B cell (primary cell): ENCODE results near the gene TERB1. TPM values are rescaled to one million over a fixed set of nuclear protein-coding genes. Genes with fewer than 3 reads are reported as not detected.

Experiments
- ATAC-seq: fragments of 200-7000 bp; cut with Tn5 transposase; one replicate; pipeline ENCODE4 v1.10.0; 2021; ENCODE audit warnings: low read depth, mild to moderate bottlenecking, moderate number of reproducible peaks, moderate library complexity
- CTCF ChIA-PET: fragments of 350-600 bp; sonication (Branson Sonifier 250); formaldehyde crosslinking; loops from one replicate; lab custom pipeline; 2021; ENCODE audit warnings: antibody characterized with exemption, inconsistent platforms; lab: Charles Lee
- POLR2A ChIA-PET: fragments of 350-600 bp; sonication (Branson Sonifier 250); formaldehyde crosslinking; loops from one replicate; lab custom pipeline; 2021; ENCODE audit warnings: antibody characterized with exemption; lab: Charles Lee
- DNase-seq: peaks from one replicate; pipeline ENCODE4 v3.0.0; 2013
- H2AFZ ChIP-seq: 2 replicates; pipeline ENCODE4 v1.6.1; 2012; ENCODE audit warnings: mild to moderate bottlenecking, low read depth, low read length; ENCODE audit not compliant: insufficient read depth, poor library complexity, severe bottlenecking
- H3K27ac ChIP-seq, 2 donors: 1 replicate in 1 of 2; 2 replicates in 1 of 2; pipeline ENCODE4 v1.5.1; 2012 to 2013; ENCODE audit warnings: low read length in 2 of 2, mild to moderate bottlenecking in 2 of 2, moderate library complexity in 1 of 2
- H3K27me3 ChIP-seq, 4 experiments: fragments of 200-600 bp in 1 of 4; sonication (generic) in 1 of 4; replicated peaks in 1 of 4; 1 replicate in 2 of 4; 2 replicates in 2 of 4; pipeline versions ENCODE4 v1.6.1 to v1.7.0; 2013 to 2016; ENCODE audit warnings: low read length in 3 of 4, mild to moderate bottlenecking in 2 of 4, mixed read lengths in 1 of 4, moderate library complexity in 1 of 4; ENCODE audit not compliant: insufficient read depth in 4 of 4, control insufficient read depth in 3 of 4; ENCODE audit errors: control extremely low read depth in 1 of 4
- H3K36me3 ChIP-seq, 2 experiments: replicated peaks in 1 of 2; 1 replicate in 1 of 2; 2 replicates in 1 of 2; pipeline versions ENCODE4 v1.6.1 to v1.7.1; 2013; ENCODE audit warnings: low read length in 1 of 2; ENCODE audit not compliant: insufficient read depth in 2 of 2, control insufficient read depth in 1 of 2; ENCODE audit errors: control extremely low read depth in 1 of 2, extremely low read depth in 1 of 2
- H3K4me1 ChIP-seq, 2 donors: fragments of 200-600 bp in 1 of 2; sonication (generic) in 1 of 2; 1 replicate in 1 of 2; 2 replicates in 1 of 2; pipeline versions ENCODE4 v1.5.1 to v1.6.1; 2013 to 2017; ENCODE audit warnings: low read length in 2 of 2; ENCODE audit not compliant: control insufficient read depth in 2 of 2, insufficient read depth in 2 of 2
- H3K4me2 ChIP-seq: replicated peaks from 2 replicates; pipeline ENCODE3; 2012; ENCODE audit warnings: mild to moderate bottlenecking, low read depth, low read length; ENCODE audit not compliant: poor library complexity, severe bottlenecking
- H3K4me3 ChIP-seq, 5 experiments: fragments of 200-600 bp in 1 of 5; sonication (generic) in 1 of 5; 1 replicate in 3 of 5; 2 replicates in 2 of 5; pipeline versions ENCODE4 v1.5.1 to v1.7.0; 2011 to 2016; ENCODE audit warnings: low read length in 4 of 5, mild to moderate bottlenecking in 4 of 5, low read depth in 2 of 5, control low read depth in 1 of 5, moderate library complexity in 1 of 5; ENCODE audit not compliant: insufficient read depth in 1 of 5; ENCODE audit errors: control extremely low read depth in 1 of 5, extremely low read depth in 1 of 5
- H3K79me2 ChIP-seq: fragments of 200-600 bp; sonication (generic); one replicate; pipeline ENCODE4 v1.6.0; 2016; ENCODE audit warnings: low read length; ENCODE audit not compliant: control insufficient read depth, insufficient read depth
- H3K9ac ChIP-seq: fragments of 200-600 bp; sonication (generic); 2 replicates; pipeline ENCODE4 v1.6.1; 2017; ENCODE audit warnings: mild to moderate bottlenecking, low read length, moderate library complexity
- H3K9me3 ChIP-seq, 3 donors: one replicate each; pipeline versions ENCODE4 v1.6.1 to v1.7.1; 2013; ENCODE audit warnings: low read length in 2 of 3; ENCODE audit not compliant: control insufficient read depth in 2 of 3, insufficient read depth in 1 of 3; ENCODE audit errors: control extremely low read depth in 1 of 3
- H4K20me1 ChIP-seq: 2 replicates; pipeline ENCODE4 v1.6.0; 2012; ENCODE audit warnings: mild to moderate bottlenecking, low read length; ENCODE audit not compliant: insufficient read depth, control insufficient read depth, poor library complexity, severe bottlenecking
- H3K27ac Mint-ChIP-seq: one replicate; pipeline ENCODE4 v1.8.0; 2021; ENCODE audit warnings: mixed read lengths
- H3K27me3 Mint-ChIP-seq: one replicate; pipeline ENCODE4 v1.8.0; 2021; ENCODE audit warnings: mixed read lengths
- H3K4me1 Mint-ChIP-seq: one replicate; pipeline ENCODE4 v1.8.0; 2021; ENCODE audit warnings: mixed read lengths
- H3K4me3 Mint-ChIP-seq: one replicate; pipeline ENCODE4 v1.8.0; 2021; ENCODE audit warnings: mixed read lengths
- H3K9me3 Mint-ChIP-seq: one replicate; pipeline ENCODE4 v1.8.0; 2022; ENCODE audit warnings: mixed read lengths; ENCODE audit not compliant: insufficient read depth
- EZH2 ChIP-seq: IDR thresholded peaks from 2 replicates; pipeline ENCODE4 v1.6.1; 2012; ENCODE audit warnings: borderline replicate concordance, low read depth, mild to moderate bottlenecking, moderate library complexity, low read length; ENCODE audit not compliant: insufficient read depth, poor library complexity, severe bottlenecking
- WGBS: methylation state at CpG from one replicate; pipeline ENCODE4 v1.1.5; 2013; ENCODE audit warnings: missing lambda C conversion rate; ENCODE audit not compliant: insufficient coverage; 5-methylcytosine and 5-hydroxymethylcytosine counted together
- intact Hi-C: fragments of 100-400 bp; cut with micrococcal nuclease; formaldehyde crosslinking; loops from one replicate; pipeline ENCODE4 v1.10.0; 2022
- polyA plus RNA-seq: library from polyadenylated mRNA; depleted of rRNA; stranded (reverse); fragments of >200 nt; gene quantifications from 2 replicates; pipeline ENCODE4 v1.2.3, GENCODE V29; 2012
- total RNA-seq, 2 donors: library from RNA; stranded (reverse); fragments of 120-200 nt in 1 of 2; gene quantifications; 1 replicate in 1 of 2; 2 replicates in 1 of 2; pipeline versions ENCODE4 v1.2.3 to v1.2.4, GENCODE V29; 2013 to 2022
- TF ChIP-seq, protein P1 (sequence below): fragments of 200-600 bp; IDR thresholded peaks from one replicate; pipeline ENCODE4 v1.8.0; 2022; ENCODE audit warnings: antibody characterized with exemption, mild to moderate bottlenecking

The TERB1 gene
- total and polyA plus RNA-seq, 2 donors (not counting 1 experiment from before 2014, with no cell fraction given), result 0.71 TPM; not detected in 1

DNA sequence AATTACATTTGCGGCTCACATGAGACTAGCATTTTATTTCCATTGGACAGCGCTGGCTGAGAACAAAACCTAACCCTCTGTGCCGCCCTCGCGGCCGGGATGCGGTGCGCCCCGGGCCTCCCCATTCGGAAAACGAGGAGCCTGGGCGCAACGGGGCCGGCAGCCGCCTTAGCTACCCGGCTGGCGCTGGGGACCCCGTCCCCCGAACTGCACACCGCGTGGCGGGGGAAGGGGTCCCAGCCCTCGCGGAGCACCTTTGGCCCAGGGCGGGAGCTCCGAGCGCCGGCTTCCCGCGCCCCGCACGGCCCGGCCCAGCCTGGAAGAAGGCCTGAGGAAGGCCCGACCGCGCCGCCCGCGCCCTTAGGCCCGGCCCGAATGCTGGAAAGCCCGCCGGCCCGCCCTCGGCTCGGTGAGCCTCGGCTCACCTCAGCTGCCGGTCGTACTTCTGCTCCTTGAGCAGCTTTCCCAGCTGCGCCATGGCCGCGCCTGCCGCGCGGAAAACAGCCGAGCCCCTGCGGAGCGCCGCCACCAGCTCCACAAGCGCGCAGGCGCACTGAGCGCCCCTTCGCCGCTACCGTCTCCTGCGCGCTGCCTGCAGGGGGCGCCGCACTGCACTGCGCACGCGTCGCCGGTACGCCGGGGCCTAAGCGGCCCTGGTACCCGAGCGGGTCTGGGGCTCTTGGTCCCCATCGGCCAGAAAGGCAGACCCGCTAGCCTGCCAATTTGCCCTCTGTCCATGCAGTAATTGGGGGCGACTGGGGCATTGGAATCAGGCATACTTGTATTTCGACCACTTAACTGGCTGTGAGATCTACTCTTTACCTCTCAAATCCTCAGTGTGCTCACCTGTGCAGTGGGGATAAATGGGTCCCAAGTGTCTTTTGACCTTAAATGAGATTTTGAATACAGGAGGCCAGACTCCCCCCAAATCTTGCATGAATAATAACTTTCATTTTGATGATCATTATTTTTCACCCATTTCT lies 29.3 kb upstream of the TERB1 start, which contains the start of gene NAE1:
NAE1 (minus strand) TSS at position 555 of the 983 bp plus-strand sequence; CDS start at position 478, 77 bp downstream.
- peak; percentile 98 for ATAC-seq
- peak within 1 kb of the TSS in 1 of 2 donors; percentile 76 for H3K27ac ChIP-seq
- POLR2A ChIA-PET, result interaction anchor here (1.1 kb wide), 1 partner anchor 42 kb away, joined by 3 read pairs; no protein-coding TSS in a partner anchor

More for the DNA sequence above, 29.3 kb upstream of the TERB1 start, which contains the start of gene NAE1:
- H4K20me1 ChIP-seq, result peaks cover 23% of the 10 kb centered on the region
- peak within 1 kb of the TSS; percentile 87 for H3K4me2 ChIP-seq
- H3K36me3 ChIP-seq, result peaks cover 5 to 14% of the 10 kb centered on the region in 2 experiments
- WGBS, result under 1% methylated on average over 82 of the region's 84 CpGs
- H3K9ac ChIP-seq, result peak within 1 kb of the TSS; percentile 82
- peaks cover 10 to 22% of the 10 kb centered on the region in 2 donors for H3K4me1 ChIP-seq
- CTCF ChIA-PET, result interaction anchor here (0.6 to 4.0 kb wide), 20 partner anchors 10 to 424 kb away, joined by 3 to 58 read pairs (median 4); partner anchors contain the start of genes CA7, CKLF, DYNC1LI2 and PDP2
- DNase-seq, result peak; percentile 95
- no peak for TF ChIP-seq EZH2
- TF ChIP-seq, protein P1, sequence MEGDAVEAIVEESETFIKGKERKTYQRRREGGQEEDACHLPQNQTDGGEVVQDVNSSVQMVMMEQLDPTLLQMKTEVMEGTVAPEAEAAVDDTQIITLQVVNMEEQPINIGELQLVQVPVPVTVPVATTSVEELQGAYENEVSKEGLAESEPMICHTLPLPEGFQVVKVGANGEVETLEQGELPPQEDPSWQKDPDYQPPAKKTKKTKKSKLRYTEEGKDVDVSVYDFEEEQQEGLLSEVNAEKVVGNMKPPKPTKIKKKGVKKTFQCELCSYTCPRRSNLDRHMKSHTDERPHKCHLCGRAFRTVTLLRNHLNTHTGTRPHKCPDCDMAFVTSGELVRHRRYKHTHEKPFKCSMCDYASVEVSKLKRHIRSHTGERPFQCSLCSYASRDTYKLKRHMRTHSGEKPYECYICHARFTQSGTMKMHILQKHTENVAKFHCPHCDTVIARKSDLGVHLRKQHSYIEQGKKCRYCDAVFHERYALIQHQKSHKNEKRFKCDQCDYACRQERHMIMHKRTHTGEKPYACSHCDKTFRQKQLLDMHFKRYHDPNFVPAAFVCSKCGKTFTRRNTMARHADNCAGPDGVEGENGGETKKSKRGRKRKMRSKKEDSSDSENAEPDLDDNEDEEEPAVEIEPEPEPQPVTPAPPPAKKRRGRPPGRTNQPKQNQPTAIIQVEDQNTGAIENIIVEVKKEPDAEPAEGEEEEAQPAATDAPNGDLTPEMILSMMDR, result peak; percentile 99
- intact Hi-C loops, result loop anchor here (2.0 kb wide), 3 partner anchors 42 to 80 kb away; partner anchors contain the start of genes DYNC1LI2 and PDP2
- Mint-ChIP-seq H3K27me3 (peaks cover 5% of the 10 kb centered on the region), H3K9me3 (no peaks in the 10 kb centered on the region), H3K27ac (peak within 1 kb of the TSS; percentile 67), H3K4me3 (peak within 1 kb of the TSS; percentile 77), H3K4me1 (peaks cover 25% of the 10 kb centered on the region)
- H2AFZ ChIP-seq, result peak within 1 kb of the TSS; percentile 85
- peaks cover 0 to 3% (median 0%) of the 10 kb centered on the region in 4 experiments for H3K27me3 ChIP-seq
- no peaks in the 10 kb centered on the region for H3K9me3 ChIP-seq
- peaks cover 31% of the 10 kb centered on the region for H3K79me2 ChIP-seq
- peak within 1 kb of the TSS; percentile 57 to 87 (median 79) for H3K4me3 ChIP-seq
